ENCODE measurements around the gene GULP1. TPM values are rescaled to one million over a fixed set of nuclear protein-coding genes. Genes with fewer than 3 reads are reported as not detected.

The GULP1 gene
- total and polyA plus RNA-seq, 10 of the 15 experiments (the other 5 are each of a cell fraction or from before 2014, with no cell fraction given): 0.02 to 1.3 (median 0.15) TPM; not detected in 5

- Histone ChIP-seq H3K36me3 (ENCODE audit: control insufficient read depth in 2 of 2, insufficient read depth in 2 of 2, low read length in 1 of 2) (no peaks in the 10 kb centered on the region), H3K79me2 (ENCODE audit: control insufficient read depth, insufficient read depth, low read length) (no peaks in the 10 kb centered on the region), H3K4me2 (ENCODE audit: control insufficient read depth, insufficient read depth) (no peak overlapping the region), H3K27ac (ENCODE audit: control insufficient read depth, insufficient read depth) (no peak overlapping the region), H3K9ac (ENCODE audit: control insufficient read depth, insufficient read depth, low read length) (no peak overlapping the region), H3K9me3 (replicated peaks; ENCODE audit: control insufficient read depth, insufficient read depth, low read length) (no peaks in the 10 kb centered on the region), H3K4me3 (no peak overlapping the region), H3K27me3 (replicated peaks in 1 of 2; ENCODE audit: control insufficient read depth in 2 of 2, insufficient read depth in 2 of 2, low read length in 1 of 2) (no peaks in the 10 kb centered on the region), H3K4me1 (ENCODE audit: control insufficient read depth, insufficient read depth, low read length) (no peaks in the 10 kb centered on the region), H2AFZ (ENCODE audit: control insufficient read depth, low read depth, low read length) (no peak overlapping the region), H4K20me1 (ENCODE audit: control insufficient read depth, insufficient read depth) (no peaks in the 10 kb centered on the region)
- RAD21 ChIA-PET (ENCODE audit: unreplicated experiment): no interaction called here
- 24% methylated on average over 2 of the region's 2 CpGs for WGBS (ENCODE audit: insufficient coverage, insufficient replicate concordance, low lambda C conversion rate, missing lambda C conversion rate)
- SMC1A ChIA-PET (ENCODE audit: uncharacterized antibody, unreplicated experiment): interaction anchor here (0.6 to 1.4 kb wide), 3 partner anchors 9 to 667 kb away, joined by 3 to 7 read pairs (median 3); no protein-coding TSS in a partner anchor
- ATAC-seq: no peak
- FAIRE-seq: no peak
- no peak for TF ChIP-seq TAF1 (IDR thresholded peaks at IDR 0.05; ENCODE audit: borderline replicate concordance, low read depth, low read length)
- TF ChIP-seq GABPA (IDR thresholded peaks at IDR 0.05; ENCODE audit: low read depth): no peak
- no peak for TF ChIP-seq RAD51 (IDR thresholded peaks at IDR 0.05)
- no peak for TF ChIP-seq ZBTB33 (IDR thresholded peaks at IDR 0.05)
- no peak for TF ChIP-seq GATAD2B (conservative IDR thresholded peaks at IDR 0.05; ENCODE audit: low read depth)
- TF ChIP-seq RFX5 (IDR thresholded peaks at IDR 0.05; ENCODE audit: low read depth, low read length): no peak
- TF ChIP-seq YY1 (IDR thresholded peaks at IDR 0.05; ENCODE audit: low read depth, low read length): no peak
- no peak for TF ChIP-seq BCL3 (IDR thresholded peaks at IDR 0.05; ENCODE audit: borderline replicate concordance, insufficient read depth, low read depth, low read length, poor library complexity, severe bottlenecking)
- no peak for TF ChIP-seq CBX5 (IDR thresholded peaks at IDR 0.05; ENCODE audit: low read depth)
- no peak for TF ChIP-seq TARDBP (IDR thresholded peaks at IDR 0.05; ENCODE audit: borderline replicate concordance)
- TF ChIP-seq MTA2 (IDR thresholded peaks at IDR 0.05; ENCODE audit: low read depth): no peak
- no TSS peak for BruUV-seq (replicated peaks)
- POLR2A ChIA-PET: no interaction called here
- DNase-seq (ENCODE audit: low read depth, low spot score): no peak
- intact Hi-C loops (cut with micrococcal nuclease; ENCODE audit: unreplicated experiment): no loop called here
- in situ Hi-C loops (cut with MboI): no loop called here
- CTCF ChIA-PET: interaction anchor here (1.0 kb wide), 1 partner anchor 11 kb away, joined by 3 read pairs; no protein-coding TSS in a partner anchor
Measured at GRCh38 chr2:188265315-188265714, 26.4 kb upstream of the GULP1 start.
